Peyer's patch (tissue), 4 donors: Measurements from ENCODE around the gene CNTNAP2.

Source experiments
- CTCF ChIP-seq, 6 experiments: fragments of 450-650 bp in 4 of 6; fragments of 200-600 bp in 2 of 6; sonication (generic) in 1 of 6; IDR thresholded peaks; one replicate each; pipeline ENCODE4 v1.5.1; 2017 to 2019; ENCODE audit warnings: antibody characterized with exemption in 6 of 6, mild to moderate bottlenecking in 3 of 6, moderate library complexity in 1 of 6
- POLR2A ChIP-seq, 2 donors: fragments of 450-650 bp; IDR thresholded peaks; one replicate each; pipeline ENCODE4 v1.5.1; 2017; ENCODE audit warnings: antibody characterized with exemption in 2 of 2, mild to moderate bottlenecking in 2 of 2, moderate library complexity in 2 of 2

GRCh38 chr7:148337246-148337965, 2220.8 kb downstream of the CNTNAP2 start:
- TF ChIP-seq CTCF (IDR thresholded peaks at IDR 0.05) (no peak), POLR2A (IDR thresholded peaks at IDR 0.05) (no peak)
